Mammary epithelial cell (primary cell): ENCODE results near the gene CCND1.

Experiments used
- EZH2 ChIP-seq: IDR thresholded peaks from 2 replicates; pipeline ENCODE4 v1.6.1; 2012; ENCODE audit warnings: low read length, inconsistent platforms, borderline replicate concordance
- TF ChIP-seq, protein P1 (sequence below), 2 donors: IDR thresholded peaks in 1 of 2; conservative IDR thresholded peaks in 1 of 2; 2 replicates each; pipeline ENCODE4 v1.5.1; 2011 to 2012; ENCODE audit warnings: inconsistent platforms in 2 of 2, low read length in 2 of 2, mild to moderate bottlenecking in 2 of 2, control low read depth in 1 of 2, low read depth in 1 of 2; ENCODE audit not compliant: insufficient read depth in 1 of 2; ENCODE audit errors: extremely low read depth in 1 of 2

DNA sequence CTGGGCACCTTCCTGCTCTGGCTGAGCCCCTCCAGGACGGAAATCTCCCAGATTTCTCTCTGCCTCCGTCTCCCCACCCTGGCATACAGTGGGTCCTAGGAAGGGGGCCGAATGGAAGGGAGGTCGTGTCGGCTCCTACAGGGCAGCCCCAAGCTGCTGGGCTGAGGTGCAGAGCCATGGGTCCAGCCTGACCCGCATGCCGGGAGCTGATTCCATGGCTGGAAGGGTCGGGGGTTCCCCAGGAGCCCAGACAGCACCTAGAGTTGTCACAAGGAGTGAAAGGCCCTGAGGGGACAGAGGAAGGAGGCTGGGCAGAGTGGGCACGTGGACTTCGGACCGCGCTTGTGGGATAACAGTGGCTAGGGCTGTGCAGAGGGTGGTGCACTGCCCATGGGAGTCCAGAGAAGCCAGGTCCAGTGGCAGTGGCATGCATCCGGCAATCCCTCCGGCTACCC, 16.5 kb downstream of the CCND1 start:
- TF ChIP-seq, protein P1, sequence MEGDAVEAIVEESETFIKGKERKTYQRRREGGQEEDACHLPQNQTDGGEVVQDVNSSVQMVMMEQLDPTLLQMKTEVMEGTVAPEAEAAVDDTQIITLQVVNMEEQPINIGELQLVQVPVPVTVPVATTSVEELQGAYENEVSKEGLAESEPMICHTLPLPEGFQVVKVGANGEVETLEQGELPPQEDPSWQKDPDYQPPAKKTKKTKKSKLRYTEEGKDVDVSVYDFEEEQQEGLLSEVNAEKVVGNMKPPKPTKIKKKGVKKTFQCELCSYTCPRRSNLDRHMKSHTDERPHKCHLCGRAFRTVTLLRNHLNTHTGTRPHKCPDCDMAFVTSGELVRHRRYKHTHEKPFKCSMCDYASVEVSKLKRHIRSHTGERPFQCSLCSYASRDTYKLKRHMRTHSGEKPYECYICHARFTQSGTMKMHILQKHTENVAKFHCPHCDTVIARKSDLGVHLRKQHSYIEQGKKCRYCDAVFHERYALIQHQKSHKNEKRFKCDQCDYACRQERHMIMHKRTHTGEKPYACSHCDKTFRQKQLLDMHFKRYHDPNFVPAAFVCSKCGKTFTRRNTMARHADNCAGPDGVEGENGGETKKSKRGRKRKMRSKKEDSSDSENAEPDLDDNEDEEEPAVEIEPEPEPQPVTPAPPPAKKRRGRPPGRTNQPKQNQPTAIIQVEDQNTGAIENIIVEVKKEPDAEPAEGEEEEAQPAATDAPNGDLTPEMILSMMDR (conservative IDR thresholded peaks at IDR 0.05 in 1 of 2, IDR thresholded peaks at IDR 0.05 in 1 of 2; ENCODE audit: extremely low read depth in 1 of 2, insufficient read depth in 1 of 2, low read depth in 1 of 2, low read length in 2 of 2): no peak
- no peak for TF ChIP-seq EZH2
